HCT116 (cell line): ENCODE data around the gene COL28A1. TPM values are rescaled to one million over a fixed set of nuclear protein-coding genes. Genes with fewer than 3 reads are reported as not detected.
A peak's percentile ranks its signal among the peaks of the same experiment; 100 is the strongest.

Experiments used
- ATAC-seq: fragments of 200-7000 bp; cut with Tn5 transposase; 2 replicates; pipeline ENCODE4 v1.9.1; 2020; ENCODE audit warnings: mild to moderate bottlenecking, moderate library complexity
- Bru-seq: library from RNA; stranded (reverse); fragments of 400-500 nt; gene quantifications from one replicate; lab custom pipeline; 2021; lab: Mats Ljungman, UMichigan
- BruChase-seq, 2 experiments: library from RNA; stranded (reverse); fragments of 400-500 nt; gene quantifications; one replicate each; lab custom pipeline; 2021; lab: Mats Ljungman, UMichigan
- BruUV-seq: library from RNA; stranded (reverse); fragments of 400-500 nt; replicated peaks from 2 replicates; lab custom pipeline; 2021; lab: Mats Ljungman, UMichigan
- CTCF ChIA-PET: fragments of 300-600 bp; sonication (Branson Sonifier 250); formaldehyde crosslinking; loops from one replicate; lab custom pipeline; 2021; ENCODE audit warnings: antibody characterized with exemption; lab: Charles Lee
- POLR2A ChIA-PET: fragments of 300-600, 350-600 bp; sonication (Branson Sonifier 250); formaldehyde crosslinking; loops from one replicate; lab custom pipeline; 2021; ENCODE audit warnings: antibody characterized with exemption; lab: Charles Lee
- RAD21 ChIA-PET, 2 experiments: fragments of 300-600 bp; sonication (Branson Sonifier 250); formaldehyde crosslinking; loops; one replicate each; lab custom pipeline; 2023; ENCODE audit warnings: low total read pairs in 2 of 2; ENCODE audit not compliant: uncharacterized antibody in 2 of 2, unreplicated experiment in 2 of 2, low non-redundant PET in 1 of 2; lab: Charles Lee
- DNase-seq: peaks from one replicate; pipeline ENCODE4 v3.0.0-alpha.2; 2010; ENCODE audit warnings: low read depth, low spot score
- H2AFZ ChIP-seq: fragments of 200-600 bp; shearing (Covaris generic), sonication (generic); 2 replicates; pipeline ENCODE4 v1.6.1; 2017; ENCODE audit warnings: low read depth, mixed run types, mixed read lengths, antibody characterized with exemption, low read length; ENCODE audit not compliant: poor library complexity, severe bottlenecking
- H3K27ac ChIP-seq: 2 replicates; pipeline ENCODE4 v1.5.1; 2012; ENCODE audit warnings: low read depth, low read length
- H3K27me3 ChIP-seq: fragments of 200-600 bp; sonication (generic); 2 replicates; pipeline ENCODE4 v1.6.1; 2016; ENCODE audit warnings: mixed run types, low read length, mixed read lengths; ENCODE audit not compliant: insufficient read depth
- H3K36me3 ChIP-seq, 2 experiments: fragments of 200-500 bp in 1 of 2; fragments of 200-600 bp in 1 of 2; sonication (Bioruptor generic) in 1 of 2; sonication (generic) in 1 of 2; 2 replicates each; pipeline versions ENCODE4 v1.5.1 to v1.6.1; 2014 to 2016; ENCODE audit warnings: low read length in 2 of 2, inconsistent platforms in 1 of 2, mixed read lengths in 1 of 2, mixed run types in 1 of 2; ENCODE audit not compliant: insufficient read depth in 2 of 2, control insufficient read depth in 1 of 2
- H3K4me1 ChIP-seq, 2 experiments: fragments of 200-600 bp in 1 of 2; sonication (generic) in 1 of 2; 2 replicates each; pipeline versions ENCODE4 v1.5.1 to v1.6.1; 2012 to 2017; ENCODE audit warnings: low read length in 2 of 2, inconsistent platforms in 1 of 2, mild to moderate bottlenecking in 1 of 2, mixed read lengths in 1 of 2, mixed run types in 1 of 2, moderate library complexity in 1 of 2; ENCODE audit not compliant: insufficient read depth in 2 of 2, control insufficient read depth in 1 of 2
- H3K4me2 ChIP-seq: fragments of 200-600 bp; sonication (generic); 2 replicates; pipeline ENCODE4 v1.6.1; 2017; ENCODE audit warnings: mixed run types, low read length, mixed read lengths
- H3K4me3 ChIP-seq, 2 experiments: fragments of 200-600 bp in 1 of 2; sonication (generic) in 1 of 2; replicated peaks in 1 of 2; 2 replicates each; pipeline ENCODE4 v1.5.1; 2011 to 2016; ENCODE audit warnings: low read length in 2 of 2, control low read depth in 1 of 2, low read depth in 1 of 2, mild to moderate bottlenecking in 1 of 2, mixed read lengths in 1 of 2, mixed run types in 1 of 2
- H3K79me2 ChIP-seq: fragments of 200-600 bp; sonication (generic); 2 replicates; pipeline ENCODE4 v1.6.1; 2017; ENCODE audit warnings: mild to moderate bottlenecking, mixed run types, low read length, moderate library complexity, mixed read lengths; ENCODE audit not compliant: insufficient read depth
- H3K9ac ChIP-seq: fragments of 200-600 bp; sonication (generic); 2 replicates; pipeline ENCODE4 v1.6.1; 2016; ENCODE audit warnings: low read length, mixed read lengths
- H3K9me2 ChIP-seq: fragments of 200-600 bp; sonication (generic), shearing (Covaris generic); 2 replicates; pipeline ENCODE4 v1.6.1; 2017; ENCODE audit warnings: mixed run types, mild to moderate bottlenecking, moderate library complexity; ENCODE audit not compliant: insufficient read depth
- H3K9me3 ChIP-seq, 2 experiments: fragments of 200-500 bp in 1 of 2; fragments of 200-600 bp in 1 of 2; sonication (Bioruptor generic) in 1 of 2; sonication (generic) in 1 of 2; 2 replicates each; pipeline ENCODE4 v1.6.1; 2014 to 2017; ENCODE audit warnings: low read length in 2 of 2, mixed read lengths in 2 of 2, inconsistent platforms in 1 of 2, low read depth in 1 of 2, mild to moderate bottlenecking in 1 of 2, mixed run types in 1 of 2, moderate library complexity in 1 of 2; ENCODE audit not compliant: control insufficient read depth in 1 of 2, insufficient read depth in 1 of 2
- H4K20me1 ChIP-seq: fragments of 200-600 bp; sonication (generic), shearing (Covaris generic); 2 replicates; pipeline ENCODE4 v1.6.1; 2017; ENCODE audit warnings: mixed run types, mild to moderate bottlenecking, moderate library complexity; ENCODE audit not compliant: insufficient read depth
- CTCF ChIP-seq, 3 experiments: fragments of 200-600 bp in 1 of 3; sonication (generic) in 1 of 3; IDR thresholded peaks in 2 of 3; conservative IDR thresholded peaks in 1 of 3; 2 replicates each; pipeline ENCODE4 v1.5.1; 2012 to 2017; ENCODE audit warnings: low read depth in 2 of 3, low read length in 2 of 3, antibody characterized with exemption in 1 of 3, borderline replicate concordance in 1 of 3, control low read depth in 1 of 3, mild to moderate bottlenecking in 1 of 3, mixed read lengths in 1 of 3, mixed run types in 1 of 3, moderate library complexity in 1 of 3; ENCODE audit not compliant: insufficient read depth in 1 of 3
- EGR1 ChIP-seq: IDR thresholded peaks from 2 replicates; pipeline ENCODE4 v1.6.1; 2012; ENCODE audit warnings: low read depth
- ELF1 ChIP-seq: IDR thresholded peaks from 2 replicates; pipeline ENCODE4 v1.6.1; 2012; ENCODE audit warnings: low read depth, borderline replicate concordance
- EZH2 ChIP-seq: fragments of 200-600 bp; sonication (generic); IDR thresholded peaks from 2 replicates; pipeline ENCODE4 v1.6.1; 2017; ENCODE audit warnings: antibody characterized with exemption, mixed run types
- EZH2phosphoT487 ChIP-seq: fragments of 200-600 bp; IDR thresholded peaks from 2 replicates; pipeline ENCODE4 v1.6.1; 2018; ENCODE audit warnings: antibody characterized with exemption, borderline replicate concordance
- POLR2A ChIP-seq: IDR thresholded peaks from 2 replicates; pipeline ENCODE4 v1.7.0; 2011; ENCODE audit warnings: borderline replicate concordance; ENCODE audit not compliant: insufficient read depth, insufficient read length; ENCODE audit errors: extremely low read depth
- REST ChIP-seq: IDR thresholded peaks from 2 replicates; pipeline ENCODE4 v1.6.1; 2012; ENCODE audit warnings: low read depth
- SP1 ChIP-seq: IDR thresholded peaks from 2 replicates; pipeline ENCODE4 v1.6.1; 2012; ENCODE audit warnings: low read depth
- SRF ChIP-seq: IDR thresholded peaks from 2 replicates; pipeline ENCODE4 v1.6.1; 2012; ENCODE audit warnings: low read depth
- TCF7L2 ChIP-seq: IDR thresholded peaks from 2 replicates; pipeline ENCODE4 v1.7.0; 2011; ENCODE audit warnings: borderline replicate concordance, inconsistent platforms; ENCODE audit not compliant: insufficient read depth, insufficient read length; ENCODE audit errors: extremely low read depth
- ZFX ChIP-seq: fragments of 450-650 bp; IDR thresholded peaks from 2 replicates; pipeline ENCODE4 v1.6.1; 2017
- intact Hi-C: fragments of 100-400 bp; cut with micrococcal nuclease; formaldehyde crosslinking; loops from 2 replicates; pipeline ENCODE4 v1.10.0; 2022
- long read RNA-seq: library from polyadenylated mRNA; unstranded; transcript quantifications from one replicate; pipeline ENCODE4 v2.0.0, GENCODE V29; 2021; ENCODE audit not compliant: unreplicated experiment
- polyA plus RNA-seq: library from polyadenylated mRNA; unstranded; fragments of >200 nt; gene quantifications from 2 replicates; pipeline ENCODE4 v1.2.1, GENCODE V29; 2012; ENCODE audit warnings: missing spikeins
- total RNA-seq: library from RNA; stranded (reverse); gene quantifications from one replicate; pipeline ENCODE4 v1.2.1, GENCODE V29; 2021; ENCODE audit not compliant: unreplicated experiment
- TF ChIP-seq, protein P1 (sequence below): IDR thresholded peaks from 2 replicates; pipeline ENCODE4 v1.6.1; 2012

The COL28A1 gene
- total RNA-seq (0.12 TPM), Bru-seq, nascent RNA (percentile 23 among the genes with signal in this experiment), BruChase-seq, experiment 1, labeled RNA remaining after a 6-hour chase (percentile 20 among the genes with signal in this experiment), BruChase-seq, experiment 2, labeled RNA remaining after a 2-hour chase (percentile 33 among the genes with signal in this experiment)
- 0.17 TPM in 1 of 2 replicates, not detected in the other for polyA plus RNA-seq
- long read RNA-seq: 0 reads

GRCh38 chr7:7535691-7536090, at the start of gene COL28A1:
TSS of gene COL28A1 (minus strand) at chr7:7535873. CDS start at chr7:7532875, 2,998 bp downstream.
- RAD21 ChIA-PET: no interaction called here
- Histone ChIP-seq H3K9me2 (no peaks in the 10 kb centered on the region), H4K20me1 (no peaks in the 10 kb centered on the region)
- TF ChIP-seq REST (no peak), CTCF (IDR thresholded peaks at IDR 0.05 in 2 of 3, conservative IDR thresholded peaks at IDR 0.05 in 1 of 3; ENCODE audit: borderline replicate concordance in 1 of 3, insufficient read depth in 1 of 3, low read depth in 2 of 3, low read length in 2 of 3) (no peak), SP1 (no peak), EZH2 (no peak), TCF7L2 (no peak), ZFX (no peak), ELF1 (no peak), POLR2A (no peak), SRF (no peak), EZH2phosphoT487 (no peak), EGR1 (no peak)
- TF ChIP-seq, protein P1, sequence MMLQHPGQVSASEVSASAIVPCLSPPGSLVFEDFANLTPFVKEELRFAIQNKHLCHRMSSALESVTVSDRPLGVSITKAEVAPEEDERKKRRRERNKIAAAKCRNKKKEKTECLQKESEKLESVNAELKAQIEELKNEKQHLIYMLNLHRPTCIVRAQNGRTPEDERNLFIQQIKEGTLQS: no peak
- TF ChIP-seq, all 23 proteins: peak for 0
- DNase-seq (no peak), ATAC-seq (no peak)
- H3K79me2 ChIP-seq: no peaks in the 10 kb centered on the region
- no peak within 1 kb of the TSS for H3K27ac ChIP-seq
- ChIA-PET POLR2A (no interaction called here), CTCF (no interaction called here)
- no peak within 1 kb of the TSS for H3K9ac ChIP-seq
- no peak within 1 kb of the TSS for H2AFZ ChIP-seq
- H3K9me3 ChIP-seq: no peaks in the 10 kb centered on the region
- H3K4me1 ChIP-seq: no peaks in the 10 kb centered on the region
- H3K4me2 ChIP-seq: no peak within 1 kb of the TSS
- H3K4me3 ChIP-seq: no peak within 1 kb of the TSS
- BruUV-seq: no TSS peak
- H3K27me3 ChIP-seq: no peaks in the 10 kb centered on the region
- no peaks in the 10 kb centered on the region for H3K36me3 ChIP-seq
- intact Hi-C loops: no loop called here
